ENCODE measurements around the gene PROC. TPM values are rescaled to one million over a fixed set of nuclear protein-coding genes. Genes with fewer than 3 reads are reported as not detected.
"Not testable (repeated sequence)": the region's sequence is repeated elsewhere in the genome, so short reads cannot be mapped to it uniquely, and the experiment has no call there.

Gene PROC
- polyA plus RNA-seq, 4 donors, result 0.50 to 5.8 (median 1.7) TPM

- no peak for DNase-seq (ENCODE audit: low read depth in 4 of 4, low spot score in 3 of 4)
Measured at GRCh38 chr2:127425540-127426490, 7.6 kb downstream of the PROC start.

GRCh38 chr2:127426501-127427354 lies 8.5 kb downstream of the PROC start:
- DNase-seq (ENCODE audit: low read depth in 4 of 4, low spot score in 3 of 4), result no peak

GRCh38 chr2:127427376-127428056 lies 9.3 kb downstream of the PROC start:
- DNase-seq (ENCODE audit: low read depth in 4 of 4, low spot score in 3 of 4), result no peak

GRCh38 chr2:127428057-127428814 lies 10.0 kb downstream of the PROC start:
- no peak for DNase-seq (ENCODE audit: low read depth in 4 of 4, low spot score in 3 of 4)

- DNase-seq (ENCODE audit: low read depth in 4 of 4, low spot score in 3 of 4), result no peak
Measured at GRCh38 chr2:127428815-127429109, 10.5 kb downstream of the PROC start.

- no peak for DNase-seq (ENCODE audit: low read depth in 4 of 4, low spot score in 3 of 4)
Measured at GRCh38 chr2:127429291-127429690, 11.1 kb downstream of the PROC start.

GRCh38 chr2:127429844-127430425 lies 11.7 kb downstream of the PROC start:
- no peak for DNase-seq (ENCODE audit: low read depth in 4 of 4, low spot score in 3 of 4)

GRCh38 chr2:127431408-127432023 lies 13.3 kb downstream of the PROC start:
- no peak for DNase-seq (ENCODE audit: low read depth in 4 of 4, low spot score in 3 of 4)

GRCh38 chr2:127434515-127434914 lies 16.3 kb downstream of the PROC start:
- no peak for DNase-seq (ENCODE audit: low read depth in 4 of 4, low spot score in 3 of 4)

GRCh38 chr2:127437056-127437455 lies 18.8 kb downstream of the PROC start:
- DNase-seq (ENCODE audit: low read depth in 4 of 4, low spot score in 3 of 4), result no peak

GRCh38 chr2:127437781-127438726 lies 19.8 kb downstream of the PROC start:
- DNase-seq (ENCODE audit: low read depth in 4 of 4, low spot score in 3 of 4), result no peak

- no peak for DNase-seq (ENCODE audit: low read depth in 4 of 4, low spot score in 3 of 4)
Measured at GRCh38 chr2:127439343-127439742, 21.1 kb downstream of the PROC start.

GRCh38 chr2:127448526-127448925 lies 30.3 kb downstream of the PROC start:
- DNase-seq (ENCODE audit: low read depth in 4 of 4, low spot score in 3 of 4), result no peak

- DNase-seq (ENCODE audit: low read depth in 4 of 4, low spot score in 3 of 4), result no peak
Measured at GRCh38 chr2:127449414-127449813, 31.2 kb downstream of the PROC start.

GRCh38 chr2:127449898-127450297 lies 31.7 kb downstream of the PROC start:
- DNase-seq (ENCODE audit: low read depth in 4 of 4, low spot score in 3 of 4), result no peak

GRCh38 chr2:127451981-127452380 lies 33.8 kb downstream of the PROC start:
- DNase-seq (ENCODE audit: low read depth in 4 of 4, low spot score in 3 of 4), result no peak

- not testable (repeated sequence) for DNase-seq (ENCODE audit: low read depth in 4 of 4, low spot score in 3 of 4)
Measured at GRCh38 chr2:127452423-127452822, 34.2 kb downstream of the PROC start.

- no peak for DNase-seq (ENCODE audit: low read depth in 4 of 4, low spot score in 3 of 4)
Measured at GRCh38 chr2:127453013-127453391, 34.8 kb downstream of the PROC start.

All from left renal pelvis (tissue), 4 donors.